Liver (tissue), 3 donors: Measurements from ENCODE around the gene NPHS2.

ENCODE experiments used
- EGR1 ChIP-seq, 2 donors: IDR thresholded peaks; 2 replicates each; pipeline ENCODE4 v1.6.1; 2016 to 2018; ENCODE audit warnings: antibody characterized with exemption in 2 of 2, low read depth in 2 of 2
- GABPA ChIP-seq, 2 donors: IDR thresholded peaks in 1 of 2; conservative IDR thresholded peaks in 1 of 2; 2 replicates each; pipeline ENCODE4 v1.6.1; 2016; ENCODE audit warnings: antibody characterized with exemption in 2 of 2, mild to moderate bottlenecking in 1 of 2, moderate library complexity in 1 of 2
- TF ChIP-seq, protein P1 (sequence below): fragments of 150-350 bp; IDR thresholded peaks from 2 replicates; pipeline ENCODE4 v1.5.1; 2017; ENCODE audit warnings: improper control_type of control experiment, low read depth, low read length; ENCODE audit not compliant: missing input control
- TF ChIP-seq, protein P2 (sequence below): IDR thresholded peaks from 2 replicates; pipeline ENCODE4 v1.6.1; 2016; ENCODE audit warnings: antibody characterized with exemption
- TF ChIP-seq, protein P3 (sequence below): IDR thresholded peaks from 2 replicates; pipeline ENCODE4 v1.6.1; 2016; ENCODE audit warnings: antibody characterized with exemption, mild to moderate bottlenecking
- donor health status: healthy.
- donor health status: healthy.

DNA sequence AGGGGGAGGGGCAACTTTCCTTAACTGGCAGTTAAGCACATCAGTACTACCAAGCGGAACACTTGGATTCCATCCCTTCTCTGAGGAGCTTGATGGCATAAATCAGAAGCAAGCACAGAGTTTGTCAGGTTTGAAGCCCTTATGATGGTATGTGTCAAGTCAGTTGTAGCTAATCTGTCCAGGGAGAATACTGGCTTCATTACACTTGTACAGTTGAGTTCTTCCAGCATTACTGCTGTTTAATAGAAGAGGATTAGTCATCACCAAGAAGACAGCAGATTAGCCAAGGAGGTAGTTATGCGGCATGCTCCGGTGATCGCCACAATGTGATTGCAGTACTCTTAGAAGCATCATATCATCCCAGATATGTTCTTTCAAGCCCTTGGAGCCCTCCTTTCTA, 13.8 kb upstream of the NPHS2 start:
- TF ChIP-seq, protein P1, sequence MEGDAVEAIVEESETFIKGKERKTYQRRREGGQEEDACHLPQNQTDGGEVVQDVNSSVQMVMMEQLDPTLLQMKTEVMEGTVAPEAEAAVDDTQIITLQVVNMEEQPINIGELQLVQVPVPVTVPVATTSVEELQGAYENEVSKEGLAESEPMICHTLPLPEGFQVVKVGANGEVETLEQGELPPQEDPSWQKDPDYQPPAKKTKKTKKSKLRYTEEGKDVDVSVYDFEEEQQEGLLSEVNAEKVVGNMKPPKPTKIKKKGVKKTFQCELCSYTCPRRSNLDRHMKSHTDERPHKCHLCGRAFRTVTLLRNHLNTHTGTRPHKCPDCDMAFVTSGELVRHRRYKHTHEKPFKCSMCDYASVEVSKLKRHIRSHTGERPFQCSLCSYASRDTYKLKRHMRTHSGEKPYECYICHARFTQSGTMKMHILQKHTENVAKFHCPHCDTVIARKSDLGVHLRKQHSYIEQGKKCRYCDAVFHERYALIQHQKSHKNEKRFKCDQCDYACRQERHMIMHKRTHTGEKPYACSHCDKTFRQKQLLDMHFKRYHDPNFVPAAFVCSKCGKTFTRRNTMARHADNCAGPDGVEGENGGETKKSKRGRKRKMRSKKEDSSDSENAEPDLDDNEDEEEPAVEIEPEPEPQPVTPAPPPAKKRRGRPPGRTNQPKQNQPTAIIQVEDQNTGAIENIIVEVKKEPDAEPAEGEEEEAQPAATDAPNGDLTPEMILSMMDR, result no peak
- TF ChIP-seq EGR1 (IDR thresholded peaks at IDR 0.05; ENCODE audit: low read depth in 2 of 2) (no peak), GABPA (IDR thresholded peaks at IDR 0.05 in 1 of 2, conservative IDR thresholded peaks at IDR 0.05 in 1 of 2) (no peak)
- TF ChIP-seq, protein P2, sequence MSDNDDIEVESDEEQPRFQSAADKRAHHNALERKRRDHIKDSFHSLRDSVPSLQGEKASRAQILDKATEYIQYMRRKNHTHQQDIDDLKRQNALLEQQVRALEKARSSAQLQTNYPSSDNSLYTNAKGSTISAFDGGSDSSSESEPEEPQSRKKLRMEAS, result no peak
- TF ChIP-seq, protein P3, sequence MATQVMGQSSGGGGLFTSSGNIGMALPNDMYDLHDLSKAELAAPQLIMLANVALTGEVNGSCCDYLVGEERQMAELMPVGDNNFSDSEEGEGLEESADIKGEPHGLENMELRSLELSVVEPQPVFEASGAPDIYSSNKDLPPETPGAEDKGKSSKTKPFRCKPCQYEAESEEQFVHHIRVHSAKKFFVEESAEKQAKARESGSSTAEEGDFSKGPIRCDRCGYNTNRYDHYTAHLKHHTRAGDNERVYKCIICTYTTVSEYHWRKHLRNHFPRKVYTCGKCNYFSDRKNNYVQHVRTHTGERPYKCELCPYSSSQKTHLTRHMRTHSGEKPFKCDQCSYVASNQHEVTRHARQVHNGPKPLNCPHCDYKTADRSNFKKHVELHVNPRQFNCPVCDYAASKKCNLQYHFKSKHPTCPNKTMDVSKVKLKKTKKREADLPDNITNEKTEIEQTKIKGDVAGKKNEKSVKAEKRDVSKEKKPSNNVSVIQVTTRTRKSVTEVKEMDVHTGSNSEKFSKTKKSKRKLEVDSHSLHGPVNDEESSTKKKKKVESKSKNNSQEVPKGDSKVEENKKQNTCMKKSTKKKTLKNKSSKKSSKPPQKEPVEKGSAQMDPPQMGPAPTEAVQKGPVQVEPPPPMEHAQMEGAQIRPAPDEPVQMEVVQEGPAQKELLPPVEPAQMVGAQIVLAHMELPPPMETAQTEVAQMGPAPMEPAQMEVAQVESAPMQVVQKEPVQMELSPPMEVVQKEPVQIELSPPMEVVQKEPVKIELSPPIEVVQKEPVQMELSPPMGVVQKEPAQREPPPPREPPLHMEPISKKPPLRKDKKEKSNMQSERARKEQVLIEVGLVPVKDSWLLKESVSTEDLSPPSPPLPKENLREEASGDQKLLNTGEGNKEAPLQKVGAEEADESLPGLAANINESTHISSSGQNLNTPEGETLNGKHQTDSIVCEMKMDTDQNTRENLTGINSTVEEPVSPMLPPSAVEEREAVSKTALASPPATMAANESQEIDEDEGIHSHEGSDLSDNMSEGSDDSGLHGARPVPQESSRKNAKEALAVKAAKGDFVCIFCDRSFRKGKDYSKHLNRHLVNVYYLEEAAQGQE, result no peak
